NCI-H82 treated with DMSO at 0.1 percent for 48 hours (cell line): Measurements from ENCODE around the gene AHCYL2.
"Not testable (repeated sequence)": the region's sequence is repeated elsewhere in the genome, so short reads cannot be mapped to it uniquely, and the experiment has no call there.

Experiments used
- DNase-seq: peaks from one replicate; lab custom pipeline; 2025; ENCODE audit not compliant: unreplicated experiment; lab: John Stamatoyannopoulos, UW

The AHCYL2 gene

DNA sequence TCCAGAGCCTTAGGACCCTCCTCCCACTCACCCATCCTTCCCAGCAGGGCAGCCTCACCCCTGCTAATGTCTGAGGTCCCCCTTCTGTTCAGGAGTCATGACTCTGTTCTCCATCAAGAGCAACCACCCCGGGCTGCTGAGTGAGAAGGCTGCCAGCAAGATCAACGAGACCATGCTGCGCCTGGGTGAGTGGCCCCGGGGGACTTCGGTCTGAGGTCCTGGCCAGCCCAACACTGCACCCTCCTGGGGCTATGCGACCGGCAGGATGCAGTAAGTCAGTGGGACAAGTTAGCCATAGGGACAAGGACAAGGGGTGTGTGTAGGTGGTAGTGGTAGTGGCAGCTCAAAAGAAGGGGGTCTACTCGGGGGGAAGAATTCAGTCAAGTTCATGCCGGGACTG is 16.2 kb upstream of the AHCYL2 start:
- DNase-seq: no peak

- no peak for DNase-seq
Measured at GRCh38 chr7:129209067-129209926, 15.5 kb upstream of the AHCYL2 start.

GRCh38 chr7:129210256-129210988 is 14.4 kb upstream of the AHCYL2 start:
- DNase-seq: no peak

DNA sequence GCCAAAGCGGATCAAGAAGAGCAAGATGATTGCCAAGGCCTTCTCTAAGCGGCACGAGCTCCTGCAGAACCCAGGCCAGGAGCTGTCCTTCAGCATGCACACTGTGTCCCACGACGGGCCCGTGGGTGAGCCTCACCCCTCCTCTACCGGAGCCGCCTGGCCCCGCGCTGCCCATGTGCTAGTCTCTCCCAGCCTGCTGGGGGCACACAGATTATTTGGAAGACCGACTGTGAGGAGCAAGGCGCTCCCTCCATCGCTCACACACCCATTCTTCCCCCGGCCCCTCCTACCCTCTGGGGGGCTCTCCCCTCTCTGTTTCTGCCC is 13.9 kb upstream of the AHCYL2 start:
- DNase-seq: no peak

GRCh38 chr7:129212126-129212525 is 12.7 kb upstream of the AHCYL2 start:
- no peak for DNase-seq

- DNase-seq: no peak
Measured at GRCh38 chr7:129212596-129212995, 12.2 kb upstream of the AHCYL2 start.

DNA sequence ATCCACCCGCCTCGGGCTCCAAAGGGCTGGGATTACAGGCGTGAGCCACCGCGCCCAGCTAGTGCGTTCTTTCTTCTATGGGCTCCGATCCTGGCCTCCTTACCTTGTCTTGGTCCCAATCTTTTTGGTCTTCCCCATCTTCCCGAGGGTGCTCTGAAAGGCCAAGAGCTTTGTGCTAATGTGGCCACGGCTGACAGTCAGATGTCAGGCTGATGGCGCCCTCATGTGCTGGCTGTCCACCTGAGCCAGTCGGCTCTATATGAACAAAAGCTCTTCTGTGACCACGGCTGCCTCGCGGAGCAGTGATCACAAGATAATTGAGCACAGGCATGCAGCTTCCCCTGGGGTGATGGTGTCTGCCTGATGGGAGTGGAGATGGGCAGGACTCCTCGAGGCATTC is 11.0 kb upstream of the AHCYL2 start:
- no peak for DNase-seq

GRCh38 chr7:129215691-129216090 is 9.1 kb upstream of the AHCYL2 start:
- DNase-seq: not testable (repeated sequence)

DNA sequence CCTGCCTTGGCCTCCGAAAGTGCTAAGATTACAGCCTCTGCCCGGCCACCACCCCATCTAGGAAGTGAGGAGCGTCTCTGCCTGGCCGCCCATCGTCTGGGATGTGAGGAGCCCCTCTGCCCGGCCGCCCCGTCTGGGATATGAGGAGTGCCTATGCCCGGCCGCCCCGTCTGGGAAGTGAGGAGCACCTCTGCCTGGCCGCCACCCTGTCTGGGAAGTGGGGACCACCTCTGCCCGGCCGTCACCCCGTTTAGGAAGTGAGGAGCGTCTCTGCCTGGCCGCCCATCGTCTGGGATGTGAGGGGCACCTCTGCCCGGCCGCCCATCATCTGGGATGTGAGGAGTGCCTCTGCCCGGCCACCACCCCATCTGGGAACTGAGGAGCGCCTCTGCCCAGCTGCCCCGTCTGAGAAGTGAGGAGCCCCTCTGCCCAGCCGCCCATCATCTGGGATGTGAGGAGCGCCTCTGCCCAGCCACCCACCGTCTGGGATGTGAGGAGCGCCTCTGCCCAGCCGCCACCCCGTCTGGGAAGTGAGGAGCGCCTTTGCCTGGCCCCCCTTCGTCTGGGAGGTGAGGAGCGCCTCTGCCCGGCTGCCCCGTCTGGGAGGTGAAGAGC is 8.6 kb upstream of the AHCYL2 start:
- DNase-seq: not testable (repeated sequence)

- DNase-seq: not testable (repeated sequence)
Measured at GRCh38 chr7:129216821-129217416, 7.9 kb upstream of the AHCYL2 start.

DNA sequence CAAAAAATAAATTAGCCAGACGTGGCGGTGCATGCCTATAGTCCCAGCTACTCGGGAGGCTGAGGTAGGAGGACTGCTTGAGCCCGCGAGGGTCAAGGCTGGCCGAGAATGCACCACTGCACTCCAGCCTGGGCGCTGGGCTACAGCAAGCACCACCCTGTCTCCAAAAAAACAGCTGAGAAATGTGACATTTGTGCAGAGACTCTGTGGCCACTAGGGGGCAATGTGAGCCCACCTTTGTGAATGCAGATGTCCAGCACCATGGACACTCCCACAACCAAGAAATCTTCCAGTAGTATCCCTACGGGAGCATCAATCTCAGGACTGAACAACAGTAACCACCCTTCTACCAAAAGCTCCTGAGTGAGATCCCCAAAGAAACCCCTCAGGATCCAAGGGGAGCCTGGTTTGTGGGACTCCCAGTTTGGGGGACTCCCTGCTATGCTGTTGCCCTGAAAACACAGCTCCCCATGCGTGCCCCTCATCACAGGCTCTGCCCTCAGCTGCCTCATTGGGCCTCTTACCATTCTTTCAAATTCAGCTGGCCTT is 6.2 kb upstream of the AHCYL2 start:
- peak; percentile 77 for DNase-seq

DNA sequence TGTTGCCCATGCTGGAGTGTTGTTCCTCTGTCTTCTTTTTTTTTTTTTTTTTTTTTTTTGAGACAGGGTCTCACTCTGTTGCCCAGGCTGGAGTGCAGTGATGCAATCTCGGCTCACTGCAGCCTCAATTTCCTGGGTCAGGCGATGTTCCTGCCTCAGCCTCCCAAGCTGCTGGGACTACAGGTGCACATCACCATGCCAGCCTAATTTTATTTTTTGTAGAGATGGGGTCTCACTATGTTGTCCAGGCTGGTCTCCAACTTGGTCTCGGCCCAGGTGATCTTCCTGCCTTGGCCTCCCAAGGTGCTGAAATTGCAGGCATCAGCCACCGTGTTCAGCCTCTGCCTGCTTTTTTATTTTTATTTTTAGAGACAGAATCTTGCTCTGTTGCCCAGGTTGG is 5.7 kb upstream of the AHCYL2 start:
- DNase-seq: not testable (repeated sequence)

- DNase-seq: peak; percentile 67
Measured at GRCh38 chr7:129222064-129222463, 2.8 kb upstream of the AHCYL2 start.

GRCh38 chr7:129225206-129225930 is 538 bp downstream of the AHCYL2 start:
- DNase-seq: no peak

DNA sequence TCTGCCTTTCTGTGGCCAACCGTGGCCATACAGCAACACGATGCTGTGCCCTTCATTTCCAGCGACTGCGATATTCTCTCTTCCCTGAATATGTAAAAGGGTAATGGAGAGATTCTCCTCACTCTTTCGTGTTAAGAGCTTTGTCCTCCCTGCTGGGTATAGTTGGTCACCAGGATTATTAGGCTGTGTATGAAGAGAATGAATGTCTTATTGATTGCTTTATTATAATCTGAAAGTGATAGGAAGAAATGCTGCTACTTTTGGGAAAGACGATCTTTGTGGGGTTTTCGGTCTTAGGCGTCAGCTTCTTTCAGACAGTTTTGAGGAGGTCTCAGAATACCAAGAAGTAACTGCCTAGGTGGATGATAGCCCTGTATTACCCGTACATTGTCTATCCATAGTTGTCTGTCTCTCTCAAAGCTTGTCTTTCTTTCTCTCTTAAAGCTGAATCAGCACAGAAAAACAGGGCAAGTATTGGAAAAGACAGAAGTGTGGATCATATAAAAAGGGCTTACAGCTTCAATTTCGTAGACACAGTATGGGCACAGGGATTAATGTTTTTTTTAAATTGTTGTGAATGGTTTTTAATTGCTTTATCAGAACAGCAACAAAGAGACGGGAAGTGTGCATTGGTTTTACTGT is 1.2 kb downstream of the AHCYL2 start:
- DNase-seq: no peak

DNA sequence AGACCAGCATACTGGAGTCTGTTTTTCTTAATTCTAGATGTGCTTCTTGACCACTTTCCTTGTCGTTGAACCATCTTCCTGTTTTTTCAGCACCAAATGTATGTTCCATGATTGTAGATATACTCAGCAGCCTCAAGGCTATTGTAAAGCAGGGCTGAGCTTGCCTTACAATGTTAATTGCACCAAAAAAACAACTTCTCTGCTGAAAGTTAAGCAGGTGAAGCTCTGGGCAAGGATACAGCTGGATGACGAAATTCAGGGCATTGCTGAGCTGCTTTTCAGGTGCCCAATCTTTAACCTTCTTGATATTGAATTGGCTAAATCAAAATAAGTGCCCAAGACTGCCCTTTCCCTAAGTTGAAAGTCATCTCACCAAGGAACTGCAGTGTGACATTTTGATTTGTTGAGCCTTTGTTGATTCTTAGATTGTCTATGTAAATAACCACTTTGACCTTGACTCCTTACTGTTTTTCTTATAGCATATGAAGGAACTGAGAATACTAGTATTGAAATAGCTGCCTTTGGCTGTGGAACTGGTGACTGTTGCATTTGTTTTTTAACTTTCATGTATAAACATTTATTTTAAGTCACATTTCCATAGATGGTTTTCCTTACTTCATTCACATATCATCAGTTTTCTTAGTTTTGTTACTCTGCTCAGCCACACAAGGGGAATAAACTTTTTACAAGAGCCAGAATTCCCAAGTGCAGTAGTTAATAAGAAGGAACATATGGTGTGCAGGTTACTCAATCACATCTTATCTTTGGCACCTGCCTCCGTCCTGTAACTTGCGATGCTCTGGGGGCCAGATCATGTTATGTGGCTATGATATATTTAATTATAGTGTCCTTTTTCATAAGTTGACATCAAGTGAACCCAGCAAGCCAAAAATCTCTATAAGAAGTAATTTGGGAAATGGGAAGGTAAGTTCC is 3.1 kb downstream of the AHCYL2 start:
- no peak for DNase-seq

DNA sequence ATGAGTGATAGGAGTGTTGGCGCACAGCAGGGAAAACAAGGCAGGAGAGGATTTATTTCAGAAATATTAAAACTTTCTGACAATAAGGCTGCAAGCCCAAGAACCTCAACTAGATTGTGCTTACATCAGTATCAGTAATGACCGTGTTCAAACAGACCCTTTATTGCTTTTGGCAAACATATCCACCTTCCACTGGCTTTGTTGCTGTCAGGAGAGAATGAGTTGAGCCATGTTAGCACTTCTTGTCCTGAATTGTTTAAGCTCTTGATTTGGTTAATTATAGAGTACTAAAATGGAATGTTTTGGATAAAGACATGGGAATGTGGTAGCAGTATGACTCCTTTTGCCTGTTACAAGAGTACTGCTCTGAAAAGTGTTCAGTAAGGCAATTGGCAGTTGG is 3.8 kb downstream of the AHCYL2 start:
- DNase-seq: no peak

GRCh38 chr7:129231666-129232065 is 6.8 kb downstream of the AHCYL2 start:
- DNase-seq: no peak

DNA sequence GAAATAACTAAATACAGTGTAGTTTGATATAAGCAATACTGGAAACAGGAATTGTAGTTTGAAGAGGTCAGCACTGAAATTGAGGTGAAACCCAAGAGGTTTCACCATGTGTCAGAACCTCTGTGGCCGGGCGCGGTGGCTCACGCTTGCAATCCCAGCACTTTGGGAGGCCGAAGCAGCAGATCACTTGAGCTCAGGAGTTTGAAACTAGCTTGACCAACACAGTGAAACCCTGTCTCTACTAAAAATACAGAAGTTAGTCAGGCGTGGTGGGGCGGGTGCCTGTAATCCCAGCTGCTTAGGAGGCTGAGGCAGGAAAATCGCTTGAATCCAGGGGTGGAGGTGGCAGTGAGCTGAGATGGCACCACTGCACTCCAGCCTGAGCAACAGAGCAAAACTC is 13.7 kb downstream of the AHCYL2 start:
- no peak for DNase-seq
